Body of pancreas (tissue), 4 donors: ENCODE results near the gene DDX20.

ENCODE experiments used
- CTCF ChIP-seq, 7 experiments: fragments of 450-650 bp in 4 of 7; fragments of 200-600 bp in 3 of 7; sonication (generic) in 3 of 7; IDR thresholded peaks; one replicate each; pipeline ENCODE4 v1.5.1; 2016 to 2019; ENCODE audit warnings: antibody characterized with exemption in 7 of 7
- POLR2A ChIP-seq, 3 donors: fragments of 450-650 bp; IDR thresholded peaks; one replicate each; pipeline ENCODE4 v1.6.1; 2016; ENCODE audit warnings: antibody characterized with exemption in 3 of 3, mild to moderate bottlenecking in 2 of 3

- TF ChIP-seq CTCF (IDR thresholded peaks at IDR 0.05) = no peak
- TF ChIP-seq POLR2A (IDR thresholded peaks at IDR 0.05) = no peak
Observed at GRCh38 chr1:111805251-111805650, 49.5 kb downstream of the DDX20 start.
